NCI-H524 treated with DMSO at 0.1 percent for 48 hours (cell line): ENCODE measurements around the gene HLA-DOB.

Source experiments
- DNase-seq: peaks from one replicate; lab custom pipeline; 2025; lab: John Stamatoyannopoulos, UW

HLA-DOB gene

GRCh38 chr6:32816746-32817204, at the start of gene HLA-DOB:
TSS of gene HLA-DOB (minus strand) at chr6:32817002. CDS start at chr6:32816951, 51 bp downstream.
- no peak for DNase-seq

- DNase-seq = no peak
Measured at GRCh38 chr6:32865724-32866443, 49.1 kb upstream of the HLA-DOB start.

DNA sequence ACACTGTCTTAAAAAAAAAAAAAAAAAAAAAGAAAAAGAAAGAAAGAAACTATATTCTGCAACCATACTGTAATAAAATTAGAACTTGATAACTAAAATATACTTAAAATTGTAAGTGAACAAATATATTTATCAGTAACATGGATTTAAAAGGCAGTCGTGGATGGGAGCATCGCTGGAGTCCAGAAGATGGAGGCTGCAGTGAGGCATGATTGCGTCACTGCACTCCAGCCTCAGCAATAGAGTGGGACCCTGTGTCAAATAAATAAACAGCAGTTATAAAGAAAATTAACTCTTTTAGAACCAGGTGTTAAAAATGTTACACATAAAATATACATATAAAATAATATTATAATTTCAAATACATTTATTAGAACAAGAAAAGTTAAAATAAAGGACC, 45.9 kb upstream of the HLA-DOB start:
- no peak for DNase-seq

- no peak for DNase-seq
Measured at GRCh38 chr6:32860674-32861073, 43.9 kb upstream of the HLA-DOB start.

DNA sequence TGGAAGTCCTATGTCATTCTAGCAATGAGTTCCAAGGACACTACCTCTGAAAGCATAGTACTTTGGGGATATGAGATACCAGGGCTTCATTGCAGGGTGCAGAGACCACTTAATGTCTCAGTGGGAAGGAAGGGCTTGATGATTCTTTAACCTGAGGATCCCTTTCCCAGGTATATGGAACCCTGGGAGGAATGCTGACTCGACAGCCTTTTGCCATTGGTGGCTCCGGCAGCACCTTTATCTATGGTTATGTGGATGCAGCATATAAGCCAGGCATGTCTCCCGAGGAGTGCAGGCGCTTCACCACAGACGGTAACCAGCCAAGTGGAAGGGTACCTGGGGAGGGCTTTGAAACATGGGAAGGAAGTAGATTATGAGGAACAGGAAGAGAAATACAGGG, 41.4 kb upstream of the HLA-DOB start:
- no peak for DNase-seq

GRCh38 chr6:32857156-32857891, 40.5 kb upstream of the HLA-DOB start:
- no peak for DNase-seq

DNA sequence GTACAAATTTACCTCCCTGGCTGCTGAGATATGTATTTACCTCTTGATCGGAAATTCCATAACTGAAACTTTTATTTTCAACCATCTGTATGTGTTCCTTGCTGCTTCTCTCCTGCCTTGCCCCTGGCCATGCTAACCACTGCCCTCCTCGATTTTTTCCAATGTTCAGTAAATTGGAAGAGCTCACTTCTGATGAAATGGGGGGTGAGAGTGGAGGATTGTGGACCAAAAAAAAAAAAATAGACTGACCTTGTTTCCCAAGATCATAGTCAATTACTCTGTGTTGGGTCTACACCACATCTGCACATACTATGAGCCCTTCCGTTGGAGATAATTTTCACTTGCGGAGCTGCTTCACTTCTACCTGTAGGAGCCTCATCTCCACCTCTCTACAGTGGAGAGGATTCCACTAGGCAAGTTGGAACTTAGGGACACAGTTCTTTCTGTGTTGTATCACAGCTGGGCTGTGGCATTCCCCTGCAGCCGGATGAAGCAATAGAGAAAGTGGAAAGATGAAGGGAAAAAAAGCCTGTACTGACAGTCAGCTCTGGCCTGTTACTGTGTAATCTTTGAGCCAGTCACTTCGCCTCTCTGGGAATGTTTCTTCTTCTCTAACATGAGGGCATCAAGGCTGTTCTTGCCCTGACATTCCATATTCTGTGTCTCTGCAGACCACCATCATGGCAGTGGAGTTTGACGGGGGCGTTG, 38.8 kb upstream of the HLA-DOB start:
- no peak for DNase-seq

GRCh38 chr6:32854376-32855178, 37.8 kb upstream of the HLA-DOB start:
- no peak for DNase-seq

GRCh38 chr6:32853541-32854375, 37.0 kb upstream of the HLA-DOB start, which contains the start of the genes PSMB9 and TAP1:
TSS of gene PSMB9 (plus strand) at chr6:32854192. CDS start at chr6:32854230, 38 bp downstream.
TSS of gene TAP1 (minus strand) at chr6:32853704. CDS start at chr6:32853636, 68 bp downstream.
- no peak for DNase-seq

- no peak for DNase-seq
Measured at GRCh38 chr6:32852844-32853540, 36.2 kb upstream of the HLA-DOB start.

DNA sequence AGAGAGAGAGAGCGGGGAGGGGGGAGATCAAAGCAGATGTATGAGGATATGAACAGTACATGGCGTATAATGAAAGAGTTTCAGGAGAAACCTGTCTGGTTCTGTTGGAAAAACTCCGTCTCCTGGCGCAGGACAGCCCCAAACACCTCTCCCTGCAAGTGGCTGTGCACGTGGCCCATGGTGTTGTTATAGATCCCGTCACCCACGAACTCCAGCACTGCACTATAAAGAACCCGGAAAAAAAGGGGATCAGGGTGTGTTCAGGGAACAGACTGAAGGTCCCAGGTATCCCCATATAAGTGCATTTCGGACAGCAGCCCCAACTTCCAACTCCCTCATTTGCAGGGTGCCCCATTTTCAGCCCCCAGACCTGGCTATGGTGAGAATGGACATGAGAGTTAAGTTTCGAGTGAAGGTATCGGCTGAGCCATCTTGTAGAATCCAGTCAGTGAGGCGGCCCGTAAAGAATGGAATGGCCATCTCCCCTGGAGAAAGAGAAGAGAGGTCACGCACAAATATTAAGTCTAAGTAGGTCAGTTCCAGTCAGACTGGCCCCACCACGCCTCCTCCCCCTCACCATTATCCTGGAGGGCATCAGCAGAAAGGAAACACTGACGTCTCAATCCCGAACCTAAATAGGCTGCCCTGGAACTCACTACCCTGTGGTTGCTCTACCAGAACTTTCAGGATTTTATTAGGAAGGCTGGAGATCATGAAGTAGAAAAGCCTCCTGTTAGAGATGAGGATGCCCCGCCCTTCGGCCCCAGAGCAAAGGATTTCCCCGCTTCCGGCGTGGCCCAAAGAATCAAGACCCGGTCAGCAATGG, 35.4 kb upstream of the HLA-DOB start:
- DNase-seq = no peak

- no peak for DNase-seq
Measured at GRCh38 chr6:32851025-32851424, 34.2 kb upstream of the HLA-DOB start.

- no peak for DNase-seq
Measured at GRCh38 chr6:32849126-32849525, 32.3 kb upstream of the HLA-DOB start.

DNA sequence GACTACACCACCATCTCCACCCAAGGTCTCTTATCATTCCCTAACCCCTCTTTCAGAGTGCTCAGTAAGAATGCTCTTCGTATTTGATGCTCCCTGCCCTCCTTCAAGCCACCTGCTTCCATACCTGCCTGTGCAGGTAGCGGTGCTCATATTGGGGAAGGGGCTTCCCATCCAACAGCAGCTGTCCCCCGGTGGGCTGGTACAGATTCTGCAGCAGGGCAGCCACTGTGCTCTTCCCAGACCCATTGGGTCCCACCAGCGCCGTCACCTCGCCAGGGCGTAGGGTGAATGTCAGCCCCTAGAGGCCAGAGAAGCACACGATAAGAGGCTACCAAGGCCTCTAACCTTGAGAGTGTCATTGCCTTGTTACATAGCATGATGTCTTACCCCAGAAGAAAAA, 31.0 kb upstream of the HLA-DOB start:
- DNase-seq = no peak

GRCh38 chr6:32847004-32847403, 30.2 kb upstream of the HLA-DOB start:
- DNase-seq = no peak

GRCh38 chr6:32845384-32845884, 28.6 kb upstream of the HLA-DOB start:
- no peak for DNase-seq

DNA sequence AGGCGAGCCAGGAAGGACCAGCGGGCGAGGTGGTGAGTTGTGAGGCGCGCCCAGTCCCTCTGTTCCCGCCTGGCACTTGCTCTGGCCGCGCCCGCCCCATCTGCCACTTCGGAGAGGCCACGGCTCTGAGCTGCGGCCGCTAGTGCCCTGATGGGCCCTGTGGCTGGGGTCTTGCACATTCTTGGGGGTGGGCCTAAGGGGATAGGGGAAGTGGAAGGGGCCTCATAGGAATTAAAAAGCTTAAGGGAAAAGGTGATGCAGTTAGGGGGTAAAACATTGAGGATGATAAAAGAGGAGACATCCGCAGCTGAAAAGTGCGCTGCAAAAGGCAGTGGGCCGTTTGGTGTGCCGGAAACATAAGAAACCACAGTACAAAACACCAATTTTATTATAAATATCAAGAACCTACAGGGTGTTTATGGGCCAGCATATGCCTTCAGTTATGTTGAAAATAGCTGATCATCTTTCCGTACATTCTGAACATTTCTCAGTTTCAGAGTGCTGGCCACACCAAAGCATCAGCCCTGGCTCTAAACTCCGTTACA, 28.1 kb upstream of the HLA-DOB start:
- no peak for DNase-seq

DNA sequence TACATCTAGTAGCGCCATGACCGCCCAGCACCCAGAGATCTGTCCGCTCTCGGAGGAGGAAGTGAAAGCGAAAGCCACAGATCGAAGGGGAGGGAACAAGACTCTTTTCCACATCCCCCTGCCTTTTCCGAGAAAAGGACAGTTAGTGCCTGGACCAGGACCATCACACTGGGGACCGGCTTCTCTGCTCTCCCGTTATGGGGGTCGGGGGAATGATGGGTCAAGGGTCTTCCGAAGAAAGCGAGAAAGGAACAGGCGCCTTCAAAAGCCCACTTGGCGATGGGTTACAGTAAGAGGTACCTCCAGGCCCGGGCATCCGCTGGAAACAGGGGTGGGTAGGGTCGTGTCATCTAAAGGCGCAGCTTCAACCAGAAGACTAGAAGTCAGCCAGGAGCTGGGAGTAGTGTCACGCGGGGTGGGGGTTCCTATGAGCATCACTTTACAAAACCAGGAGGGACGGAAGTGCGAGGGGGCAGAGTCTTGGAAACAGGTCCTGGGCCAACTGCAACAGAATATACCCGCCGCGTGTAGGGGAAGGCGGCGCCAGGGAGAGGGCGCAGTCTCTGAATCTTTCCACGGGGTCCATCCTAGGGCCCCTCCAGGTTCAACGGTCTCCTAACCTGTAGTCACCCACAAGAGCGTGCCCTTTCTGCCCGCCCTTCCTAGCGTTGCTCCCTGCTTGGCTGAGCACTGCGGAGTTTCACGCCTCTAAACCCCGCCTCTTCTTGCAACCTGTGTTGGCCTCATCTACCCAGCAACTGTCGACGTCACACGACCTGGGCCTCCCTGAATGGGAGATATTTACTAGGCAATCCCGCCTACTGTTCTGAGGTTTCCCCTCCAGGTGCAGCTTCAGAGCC, 27.4 kb upstream of the HLA-DOB start, which contains the start of gene PSMB8:
PSMB8 (minus strand) TSS at position 69 of the 860 bp plus-strand sequence; CDS start at position 18, 51 bp downstream.
- peak; percentile 70 for DNase-seq
